MCF 10A (cell line): ENCODE measurements around the gene KLK10. TPM values are rescaled to one million over a fixed set of nuclear protein-coding genes. Genes with fewer than 3 reads are reported as not detected.

Experiments
- BruUV-seq: library from RNA; stranded (reverse); fragments of 400-500 nt; replicated peaks from 2 replicates; lab custom pipeline; 2021; lab: Mats Ljungman, UMichigan
- CTCF ChIA-PET: fragments of 300-600 bp; sonication (Branson Sonifier 250); formaldehyde crosslinking; extraction: SDS; loops from one replicate; lab custom pipeline; 2021; ENCODE audit warnings: antibody characterized with exemption, inconsistent platforms; lab: Yijun Ruan, JAX
- POLR2A ChIA-PET: fragments of 300-600, 350-650 bp; sonication (Branson Sonifier 250); formaldehyde crosslinking; extraction: SDS; loops from one replicate; lab custom pipeline; 2020; ENCODE audit warnings: antibody characterized with exemption, inconsistent platforms; lab: Yijun Ruan, JAX
- DNase-seq: peaks from one replicate; pipeline ENCODE4 v3.0.0-alpha.2; 2018; ENCODE audit not compliant: unreplicated experiment
- H3K27ac Mint-ChIP-seq: one replicate; pipeline ENCODE4 v1.8.0; 2022; ENCODE audit warnings: mild to moderate bottlenecking, low read depth, mixed read lengths; ENCODE audit not compliant: unreplicated experiment
- H3K27me3 Mint-ChIP-seq: one replicate; pipeline ENCODE4 v1.8.0; 2022; ENCODE audit warnings: mixed read lengths; ENCODE audit not compliant: insufficient read depth, unreplicated experiment
- H3K36me3 Mint-ChIP-seq: one replicate; pipeline ENCODE4 v1.8.0; 2022; ENCODE audit warnings: mild to moderate bottlenecking, moderate library complexity, mixed read lengths; ENCODE audit not compliant: insufficient read depth, unreplicated experiment
- H3K4me1 Mint-ChIP-seq: one replicate; pipeline ENCODE4 v1.8.0; 2022; ENCODE audit warnings: mixed read lengths; ENCODE audit not compliant: insufficient read depth, unreplicated experiment
- H3K4me3 Mint-ChIP-seq: one replicate; pipeline ENCODE4 v1.8.0; 2022; ENCODE audit warnings: mild to moderate bottlenecking, moderate library complexity, mixed read lengths; ENCODE audit not compliant: unreplicated experiment
- H3K9me3 Mint-ChIP-seq: one replicate; pipeline ENCODE4 v1.8.0; 2022; ENCODE audit warnings: mixed read lengths; ENCODE audit not compliant: unreplicated experiment
- intact Hi-C: fragments of 100-400 bp; cut with micrococcal nuclease; formaldehyde crosslinking; loops from 2 replicates; pipeline ENCODE4 v1.14.1; 2022
- total RNA-seq: library from RNA; stranded (reverse); gene quantifications from 2 replicates; pipeline ENCODE4 v1.2.3, GENCODE V29; 2022
- TF ChIP-seq, protein P1 (sequence below): fragments of 200-600 bp; IDR thresholded peaks from one replicate; pipeline ENCODE4 v1.8.0; 2022; ENCODE audit warnings: antibody characterized with exemption, mild to moderate bottlenecking; ENCODE audit not compliant: unreplicated experiment

KLK10 gene
- total RNA-seq, 1 experiment from 2014 or later = not detected

DNA sequence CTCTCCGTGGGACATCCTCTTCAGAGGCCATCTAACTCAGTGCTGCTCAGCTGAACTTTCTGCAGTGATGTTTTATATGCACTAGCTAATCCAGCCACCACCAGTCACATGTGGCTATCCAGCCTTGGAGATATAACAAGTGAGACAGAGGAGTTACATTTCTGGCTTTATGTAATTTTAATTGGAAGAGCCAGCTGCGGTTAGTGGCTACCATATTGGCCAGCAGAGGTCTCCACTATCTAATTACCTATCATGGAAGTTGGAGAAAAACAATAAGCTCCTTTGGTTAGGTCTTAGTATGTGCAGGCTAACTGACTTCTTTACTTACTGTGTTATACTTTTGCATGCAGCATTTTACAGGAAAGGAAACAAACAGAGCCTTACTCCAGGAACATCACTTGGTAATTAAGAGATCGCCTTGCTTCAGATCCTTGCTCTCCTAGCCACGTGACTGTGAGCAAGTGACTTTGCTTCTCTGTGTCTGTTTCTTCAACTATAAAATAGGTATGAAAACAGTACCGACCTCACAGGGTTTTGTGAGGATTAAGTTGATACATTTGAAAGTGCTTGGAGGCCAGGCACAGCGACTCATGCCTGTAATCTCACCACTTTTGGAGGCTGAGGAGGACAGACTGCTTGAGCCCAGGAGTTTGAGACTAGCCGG lies 1.6 kb upstream of the KLK10 start:
- no TSS peak for BruUV-seq
- Mint-ChIP-seq H3K27me3 (peaks cover 40% of the 10 kb centered on the region), H3K27ac (no peak overlapping the region), H3K9me3 (no peaks in the 10 kb centered on the region), H3K36me3 (no peaks in the 10 kb centered on the region), H3K4me3 (no peak overlapping the region), H3K4me1 (peaks cover 7% of the 10 kb centered on the region)
- ChIA-PET CTCF (interaction anchor here (0.5 to 3.0 kb wide), 35 partner anchors 9 to 655 kb away, joined by 3 to 28 read pairs (median 4); partner anchors contain the start of genes ACP4 and KLK12), POLR2A (interaction anchor here (1.1 kb wide), 1 partner anchor 75 kb away, joined by 8 read pairs; no protein-coding TSS in a partner anchor)
- peak; percentile 35 for DNase-seq
- TF ChIP-seq, protein P1, sequence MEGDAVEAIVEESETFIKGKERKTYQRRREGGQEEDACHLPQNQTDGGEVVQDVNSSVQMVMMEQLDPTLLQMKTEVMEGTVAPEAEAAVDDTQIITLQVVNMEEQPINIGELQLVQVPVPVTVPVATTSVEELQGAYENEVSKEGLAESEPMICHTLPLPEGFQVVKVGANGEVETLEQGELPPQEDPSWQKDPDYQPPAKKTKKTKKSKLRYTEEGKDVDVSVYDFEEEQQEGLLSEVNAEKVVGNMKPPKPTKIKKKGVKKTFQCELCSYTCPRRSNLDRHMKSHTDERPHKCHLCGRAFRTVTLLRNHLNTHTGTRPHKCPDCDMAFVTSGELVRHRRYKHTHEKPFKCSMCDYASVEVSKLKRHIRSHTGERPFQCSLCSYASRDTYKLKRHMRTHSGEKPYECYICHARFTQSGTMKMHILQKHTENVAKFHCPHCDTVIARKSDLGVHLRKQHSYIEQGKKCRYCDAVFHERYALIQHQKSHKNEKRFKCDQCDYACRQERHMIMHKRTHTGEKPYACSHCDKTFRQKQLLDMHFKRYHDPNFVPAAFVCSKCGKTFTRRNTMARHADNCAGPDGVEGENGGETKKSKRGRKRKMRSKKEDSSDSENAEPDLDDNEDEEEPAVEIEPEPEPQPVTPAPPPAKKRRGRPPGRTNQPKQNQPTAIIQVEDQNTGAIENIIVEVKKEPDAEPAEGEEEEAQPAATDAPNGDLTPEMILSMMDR = peak; percentile 44
- intact Hi-C loops = loop anchor here (1.0 to 10.0 kb wide), 3 partner anchors 76 to 764 kb away; no protein-coding TSS in a partner anchor

DNA sequence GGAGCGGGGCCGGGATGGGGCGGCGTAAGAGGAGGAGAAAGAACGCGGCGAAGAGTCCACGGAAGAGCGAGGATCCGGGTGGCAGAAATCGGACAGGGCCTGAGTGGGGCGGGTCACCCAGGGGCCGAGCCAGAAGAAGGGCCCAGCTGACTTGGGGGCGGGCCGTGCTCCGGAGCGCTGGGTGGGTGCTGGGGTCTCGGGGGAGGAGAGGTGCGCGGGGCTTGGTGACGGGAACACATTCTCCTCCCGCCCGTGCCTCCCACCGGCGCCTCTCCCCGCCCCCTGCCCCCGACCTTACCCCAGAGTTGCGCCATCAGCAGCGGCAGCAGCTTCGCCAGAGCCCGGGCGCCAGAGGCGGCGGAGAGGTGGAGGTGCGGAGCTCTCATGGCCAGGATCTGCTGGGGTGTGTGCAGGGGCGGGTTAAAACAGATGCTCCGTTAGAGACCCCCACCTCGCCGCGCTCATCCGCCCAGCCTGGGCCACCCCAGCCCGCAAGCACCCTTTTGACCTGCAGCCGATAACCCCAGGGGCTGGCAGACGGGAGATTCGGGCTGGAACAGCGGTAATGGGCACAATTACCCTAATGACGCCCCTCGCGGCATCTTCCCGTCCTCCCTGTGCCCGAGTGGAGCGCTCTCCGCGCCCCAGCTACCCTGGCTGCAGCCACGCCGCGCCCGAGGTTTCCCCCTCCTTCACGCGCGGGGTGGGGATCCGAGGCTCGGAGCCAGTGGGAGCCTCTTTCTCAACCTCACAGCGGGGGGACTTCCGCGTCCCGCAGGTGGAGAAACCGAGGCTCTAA lies 565 bp downstream of the KLK10 start:
- no TSS peak for BruUV-seq
- intact Hi-C loops = no loop called here
- TF ChIP-seq, protein P1 = no peak
- peaks cover 7% of the 10 kb centered on the region for H3K4me1 Mint-ChIP-seq
- H3K27me3 Mint-ChIP-seq = peaks cover 40% of the 10 kb centered on the region
- CTCF ChIA-PET = interaction anchor here (0.5 kb wide), 1 partner anchor 86 kb away, joined by 3 read pairs; no protein-coding TSS in a partner anchor
- no peaks in the 10 kb centered on the region for H3K9me3 Mint-ChIP-seq
- no peak for DNase-seq
- no peak overlapping the region for H3K27ac Mint-ChIP-seq
- peak overlapping the region; percentile 32 for H3K4me3 Mint-ChIP-seq
- H3K36me3 Mint-ChIP-seq = no peaks in the 10 kb centered on the region
- POLR2A ChIA-PET = interaction anchor here (0.5 kb wide), 1 partner anchor 189 kb away, joined by 3 read pairs; no protein-coding TSS in a partner anchor

DNA sequence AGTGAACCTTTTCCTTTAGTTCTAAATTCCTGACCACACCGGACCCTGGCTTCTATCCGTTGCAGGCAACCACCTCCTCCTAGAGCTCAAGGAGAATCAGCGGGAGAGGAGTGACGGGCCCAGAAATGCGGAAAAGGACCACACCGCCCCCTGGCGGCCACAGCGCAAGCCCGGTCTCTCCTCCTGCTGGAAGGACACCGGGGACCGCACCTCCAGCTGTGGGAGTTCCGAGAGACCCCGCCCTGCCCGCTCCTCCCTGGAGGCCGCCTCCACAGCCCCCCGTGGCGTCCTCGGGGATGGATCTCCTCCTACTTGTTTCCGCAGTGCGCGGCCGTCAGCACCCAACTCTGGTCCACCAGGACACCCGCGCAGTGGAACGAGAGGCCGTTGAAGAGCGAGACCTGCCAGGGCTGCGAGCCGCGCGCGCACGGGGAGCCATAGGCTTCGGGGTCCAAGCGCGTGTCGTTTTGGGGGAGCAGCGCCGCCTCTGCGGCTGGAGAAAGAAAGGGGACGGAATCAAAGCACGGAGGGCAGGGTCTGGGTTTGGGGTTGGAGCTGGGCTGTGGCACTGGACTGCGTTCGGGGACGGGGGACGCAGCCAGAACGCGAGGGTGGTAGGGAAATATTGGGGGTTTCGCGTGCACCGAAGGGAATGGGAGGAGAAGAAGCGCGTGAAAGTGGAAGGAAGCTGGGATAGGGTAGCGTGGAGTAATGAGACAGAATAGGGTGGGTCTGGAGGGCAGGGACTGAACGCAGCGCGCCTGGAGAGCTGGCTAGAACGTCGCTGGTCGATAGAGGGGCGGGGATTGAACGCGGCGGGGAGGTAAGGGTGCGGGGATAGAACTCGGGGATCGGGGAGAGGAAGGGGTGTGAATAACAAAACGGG lies 2.5 kb downstream of the KLK10 start:
- BruUV-seq = no TSS peak
- ChIA-PET CTCF (interaction anchor here (0.6 to 2.8 kb wide), 23 partner anchors 10 to 817 kb away, joined by 3 to 13 read pairs (median 4); partner anchors contain the start of genes KLK2 and KLK8), POLR2A (interaction anchor here (0.6 to 1.4 kb wide), 2 partner anchors 23 to 107 kb away, joined by 3 to 4 read pairs; no protein-coding TSS in a partner anchor)
- intact Hi-C loops = loop anchor here (1.0 kb wide), 1 partner anchor 87 kb away; no protein-coding TSS in a partner anchor
- TF ChIP-seq, protein P1 = peak; percentile 59
- Mint-ChIP-seq H3K27me3 (peaks cover 40% of the 10 kb centered on the region), H3K4me1 (peaks cover 7% of the 10 kb centered on the region), H3K36me3 (no peaks in the 10 kb centered on the region), H3K4me3 (peak overlapping the region; percentile 3), H3K27ac (no peak overlapping the region), H3K9me3 (no peaks in the 10 kb centered on the region)
- DNase-seq = no peak
